ENCODE measurements around the gene POR. TPM values are rescaled to one million over a fixed set of nuclear protein-coding genes. Genes with fewer than 3 reads are reported as not detected.

The POR gene
- total RNA-seq, 2 donors from 2014 or later = 31.6 to 42.7 TPM

GRCh38 chr7:75915416-75916156, 631 bp downstream of the POR start:
- H3K9me3 Mint-ChIP-seq = no peaks in the 10 kb centered on the region
- peak in 1 of 2 donors; percentile 25 for DNase-seq
- no peak for ATAC-seq (replicated peaks in 1 of 2)
- H3K36me3 Mint-ChIP-seq (ENCODE audit: insufficient read depth in 2 of 2) = no peaks in the 10 kb centered on the region
- H3K27me3 Mint-ChIP-seq (ENCODE audit: low read depth) = no peaks in the 10 kb centered on the region
- H3K27ac Mint-ChIP-seq = peak overlapping the region; percentile 58
- peaks cover 30% of the 10 kb centered on the region for H3K4me1 Mint-ChIP-seq (ENCODE audit: low read depth)
- peak overlapping the region; percentile 91 to 94 for H3K4me3 Mint-ChIP-seq

GRCh38 chr7:75916259-75916658, 1.3 kb downstream of the POR start:
- H3K4me3 Mint-ChIP-seq = peak overlapping the region; percentile 91 to 94
- no peak for ATAC-seq (replicated peaks in 1 of 2)
- peaks cover 30% of the 10 kb centered on the region for H3K4me1 Mint-ChIP-seq (ENCODE audit: low read depth)
- H3K27ac Mint-ChIP-seq = no peak overlapping the region
- no peaks in the 10 kb centered on the region for H3K36me3 Mint-ChIP-seq (ENCODE audit: insufficient read depth in 2 of 2)
- H3K9me3 Mint-ChIP-seq = no peaks in the 10 kb centered on the region
- no peak for DNase-seq
- no peaks in the 10 kb centered on the region for H3K27me3 Mint-ChIP-seq (ENCODE audit: low read depth)

GRCh38 chr7:75916685-75917634, 2.0 kb downstream of the POR start:
- Mint-ChIP-seq H3K36me3 (ENCODE audit: insufficient read depth in 2 of 2) (no peaks in the 10 kb centered on the region), H3K27me3 (ENCODE audit: low read depth) (no peaks in the 10 kb centered on the region), H3K27ac (no peak overlapping the region), H3K4me3 (peak overlapping the region in 1 of 2 donors; percentile 94), H3K4me1 (ENCODE audit: low read depth) (peaks cover 36% of the 10 kb centered on the region), H3K9me3 (no peaks in the 10 kb centered on the region)
- ATAC-seq (replicated peaks in 1 of 2) = no peak
- no peak for DNase-seq

GRCh38 chr7:75920431-75921161, 5.6 kb downstream of the POR start:
- Mint-ChIP-seq H3K27me3 (ENCODE audit: low read depth) (no peaks in the 10 kb centered on the region), H3K9me3 (no peaks in the 10 kb centered on the region), H3K4me3 (no peak overlapping the region), H3K36me3 (ENCODE audit: insufficient read depth in 2 of 2) (no peaks in the 10 kb centered on the region), H3K4me1 (ENCODE audit: low read depth) (peaks cover 32% of the 10 kb centered on the region), H3K27ac (no peak overlapping the region)
- peak; percentile 45 to 53 for DNase-seq
- ATAC-seq (replicated peaks in 1 of 2) = peak; percentile 91 to 93

- Mint-ChIP-seq H3K4me3 (no peak overlapping the region), H3K27ac (no peak overlapping the region), H3K36me3 (ENCODE audit: insufficient read depth in 2 of 2) (no peaks in the 10 kb centered on the region), H3K4me1 (ENCODE audit: low read depth) (peaks cover 23% of the 10 kb centered on the region), H3K27me3 (ENCODE audit: low read depth) (no peaks in the 10 kb centered on the region), H3K9me3 (no peaks in the 10 kb centered on the region)
- no peak for DNase-seq
- no peak for ATAC-seq (replicated peaks in 1 of 2)
Observed at GRCh38 chr7:75921479-75921878, 6.5 kb downstream of the POR start.

- Mint-ChIP-seq H3K27ac (no peak overlapping the region), H3K4me1 (ENCODE audit: low read depth) (peaks cover 24% of the 10 kb centered on the region), H3K4me3 (no peak overlapping the region), H3K27me3 (ENCODE audit: low read depth) (no peaks in the 10 kb centered on the region), H3K9me3 (no peaks in the 10 kb centered on the region), H3K36me3 (ENCODE audit: insufficient read depth in 2 of 2) (no peaks in the 10 kb centered on the region)
- ATAC-seq (replicated peaks in 1 of 2) = no peak
- DNase-seq = no peak
Observed at GRCh38 chr7:75922966-75923603, 8.1 kb downstream of the POR start.

- H3K4me3 Mint-ChIP-seq = no peak overlapping the region
- no peak overlapping the region for H3K27ac Mint-ChIP-seq
- H3K9me3 Mint-ChIP-seq = no peaks in the 10 kb centered on the region
- H3K4me1 Mint-ChIP-seq (ENCODE audit: low read depth) = peaks cover 24% of the 10 kb centered on the region
- no peak for ATAC-seq (replicated peaks in 1 of 2)
- H3K27me3 Mint-ChIP-seq (ENCODE audit: low read depth) = no peaks in the 10 kb centered on the region
- no peaks in the 10 kb centered on the region for H3K36me3 Mint-ChIP-seq (ENCODE audit: insufficient read depth in 2 of 2)
- no peak for DNase-seq
Observed at GRCh38 chr7:75924256-75924655, 9.3 kb downstream of the POR start.

GRCh38 chr7:75924889-75925288, 9.9 kb downstream of the POR start:
- no peak for DNase-seq
- H3K4me1 Mint-ChIP-seq (ENCODE audit: low read depth) = peaks cover 18% of the 10 kb centered on the region
- no peaks in the 10 kb centered on the region for H3K9me3 Mint-ChIP-seq
- H3K36me3 Mint-ChIP-seq (ENCODE audit: insufficient read depth in 2 of 2) = no peaks in the 10 kb centered on the region
- H3K4me3 Mint-ChIP-seq = no peak overlapping the region
- no peak overlapping the region for H3K27ac Mint-ChIP-seq
- H3K27me3 Mint-ChIP-seq (ENCODE audit: low read depth) = no peaks in the 10 kb centered on the region
- no peak for ATAC-seq (replicated peaks in 1 of 2)

- H3K27ac Mint-ChIP-seq = no peak overlapping the region
- H3K9me3 Mint-ChIP-seq = no peaks in the 10 kb centered on the region
- H3K4me3 Mint-ChIP-seq = no peak overlapping the region
- H3K4me1 Mint-ChIP-seq (ENCODE audit: low read depth) = peaks cover 18% of the 10 kb centered on the region
- no peak for ATAC-seq (replicated peaks in 1 of 2)
- no peaks in the 10 kb centered on the region for H3K36me3 Mint-ChIP-seq (ENCODE audit: insufficient read depth in 2 of 2)
- DNase-seq = no peak
- H3K27me3 Mint-ChIP-seq (ENCODE audit: low read depth) = no peaks in the 10 kb centered on the region
Observed at GRCh38 chr7:75925717-75926435, 10.9 kb downstream of the POR start.

GRCh38 chr7:75928568-75928914, 13.6 kb downstream of the POR start:
- Mint-ChIP-seq H3K4me1 (ENCODE audit: low read depth) (peaks cover 11% of the 10 kb centered on the region), H3K27me3 (ENCODE audit: low read depth) (no peaks in the 10 kb centered on the region), H3K9me3 (no peaks in the 10 kb centered on the region), H3K36me3 (ENCODE audit: insufficient read depth in 2 of 2) (no peaks in the 10 kb centered on the region), H3K27ac (peak overlapping the region; percentile 25), H3K4me3 (peak overlapping the region; percentile 32 to 48)
- ATAC-seq (replicated peaks in 1 of 2) (peak; percentile 94 to 96), DNase-seq (peak; percentile 30 to 58)

GRCh38 chr7:75931680-75932079, 16.7 kb downstream of the POR start:
- Mint-ChIP-seq H3K9me3 (no peaks in the 10 kb centered on the region), H3K27me3 (ENCODE audit: low read depth) (no peaks in the 10 kb centered on the region), H3K4me1 (ENCODE audit: low read depth) (peaks cover 11% of the 10 kb centered on the region), H3K27ac (no peak overlapping the region), H3K4me3 (no peak overlapping the region), H3K36me3 (ENCODE audit: insufficient read depth in 2 of 2) (peaks cover 0 to 3% of the 10 kb centered on the region in 2 donors)
- ATAC-seq (replicated peaks in 1 of 2) = no peak
- DNase-seq = no peak
